HCT116 (cell line): ENCODE data around the gene BLCAP.

Source experiments
- ATF3 ChIP-seq: IDR thresholded peaks from 2 replicates; pipeline ENCODE4 v1.6.1; 2012
- CTCF ChIP-seq, 3 experiments: fragments of 200-600 bp in 1 of 3; sonication (generic) in 1 of 3; IDR thresholded peaks in 2 of 3; conservative IDR thresholded peaks in 1 of 3; 2 replicates each; pipeline ENCODE4 v1.5.1; 2012 to 2017; ENCODE audit warnings: low read depth in 2 of 3, low read length in 2 of 3, antibody characterized with exemption in 1 of 3, borderline replicate concordance in 1 of 3, control low read depth in 1 of 3, mild to moderate bottlenecking in 1 of 3, mixed read lengths in 1 of 3, mixed run types in 1 of 3, moderate library complexity in 1 of 3; ENCODE audit not compliant: insufficient read depth in 1 of 3
- EZH2 ChIP-seq: fragments of 200-600 bp; sonication (generic); IDR thresholded peaks from 2 replicates; pipeline ENCODE4 v1.6.1; 2017; ENCODE audit warnings: antibody characterized with exemption, mixed run types
- EZH2phosphoT487 ChIP-seq: fragments of 200-600 bp; IDR thresholded peaks from 2 replicates; pipeline ENCODE4 v1.6.1; 2018; ENCODE audit warnings: antibody characterized with exemption, borderline replicate concordance
- MAX ChIP-seq: IDR thresholded peaks from 2 replicates; pipeline ENCODE4 v1.6.1; 2012
- POLR2A ChIP-seq: IDR thresholded peaks from 2 replicates; pipeline ENCODE4 v1.7.0; 2011; ENCODE audit warnings: borderline replicate concordance; ENCODE audit not compliant: insufficient read depth, insufficient read length; ENCODE audit errors: extremely low read depth
- POLR2AphosphoS5 ChIP-seq: IDR thresholded peaks from 2 replicates; pipeline ENCODE4 v1.6.1; 2011; ENCODE audit warnings: mild to moderate bottlenecking, low read depth, low read length, moderate library complexity
- SP1 ChIP-seq: IDR thresholded peaks from 2 replicates; pipeline ENCODE4 v1.6.1; 2012; ENCODE audit warnings: low read depth
- SRF ChIP-seq: IDR thresholded peaks from 2 replicates; pipeline ENCODE4 v1.6.1; 2012; ENCODE audit warnings: low read depth
- YY1 ChIP-seq: IDR thresholded peaks from 2 replicates; pipeline ENCODE4 v1.6.1; 2011; ENCODE audit warnings: low read length, low read depth, moderate library complexity, mild to moderate bottlenecking; ENCODE audit not compliant: insufficient replicate concordance; ENCODE audit errors: extremely low read depth

DNA sequence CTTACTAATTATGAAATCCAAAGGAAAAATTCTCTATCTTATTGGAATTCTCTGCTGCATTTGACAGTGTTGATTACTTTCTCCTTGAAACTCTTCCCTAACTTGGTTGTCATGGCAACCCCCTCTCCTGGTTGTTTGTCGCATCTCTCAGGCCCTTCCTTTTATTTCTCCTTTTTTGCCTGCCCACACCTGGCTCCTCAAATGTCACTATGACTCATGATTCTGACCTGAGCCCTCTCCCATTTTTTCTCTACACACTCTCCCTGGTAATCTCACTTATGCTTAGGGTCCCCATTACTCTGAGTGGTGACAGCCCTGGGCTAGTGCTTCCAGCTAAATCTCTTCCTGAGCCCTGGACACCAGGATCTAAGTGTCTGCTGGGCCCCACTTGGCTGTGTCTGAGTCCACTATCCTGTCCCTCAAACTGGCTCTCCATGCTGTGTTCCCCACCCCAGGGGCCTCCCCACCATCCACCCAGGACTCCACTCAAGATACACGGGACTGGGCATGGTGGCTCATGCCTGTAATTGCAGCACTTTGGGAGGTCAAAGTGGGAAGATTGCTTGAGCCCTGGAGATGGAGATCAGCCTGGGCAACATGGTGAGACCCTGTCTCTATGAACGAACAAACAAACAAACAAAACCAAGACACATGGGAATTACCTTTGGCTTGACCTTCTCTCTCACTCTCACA lies 23.1 kb downstream of the BLCAP start:
- TF ChIP-seq POLR2A (no peak), CTCF (IDR thresholded peaks at IDR 0.05 in 2 of 3, conservative IDR thresholded peaks at IDR 0.05 in 1 of 3; ENCODE audit: borderline replicate concordance in 1 of 3, insufficient read depth in 1 of 3, low read depth in 2 of 3, low read length in 2 of 3) (no peak), POLR2AphosphoS5 (no peak), EZH2 (no peak), MAX (no peak), SP1 (no peak), ATF3 (no peak), YY1 (no peak), SRF (no peak), EZH2phosphoT487 (no peak)
